Neuron (in vitro differentiated cells): ENCODE data around the gene BMP5.

Experiments
- H2AFZ ChIP-seq: one replicate; pipeline ENCODE4 v1.6.1; 2013; ENCODE audit warnings: low read depth, mild to moderate bottlenecking, inconsistent platforms, low read length, moderate library complexity
- H3K27me3 ChIP-seq: one replicate; pipeline ENCODE4 v1.6.1; 2013; ENCODE audit warnings: low read length; ENCODE audit not compliant: insufficient read depth
- H3K36me3 ChIP-seq: one replicate; pipeline ENCODE4 v1.6.1; 2013; ENCODE audit warnings: low read length; ENCODE audit not compliant: insufficient read depth
- H3K4me1 ChIP-seq: one replicate; pipeline ENCODE4 v1.6.1; 2013; ENCODE audit warnings: low read length; ENCODE audit not compliant: insufficient read depth
- H3K4me3 ChIP-seq: 2 replicates; pipeline ENCODE4 v1.5.1; 2013; ENCODE audit warnings: mild to moderate bottlenecking, low read length, moderate library complexity
- H3K9me3 ChIP-seq: one replicate; pipeline ENCODE4 v1.6.1; 2013; ENCODE audit warnings: low read length

The BMP5 gene

DNA sequence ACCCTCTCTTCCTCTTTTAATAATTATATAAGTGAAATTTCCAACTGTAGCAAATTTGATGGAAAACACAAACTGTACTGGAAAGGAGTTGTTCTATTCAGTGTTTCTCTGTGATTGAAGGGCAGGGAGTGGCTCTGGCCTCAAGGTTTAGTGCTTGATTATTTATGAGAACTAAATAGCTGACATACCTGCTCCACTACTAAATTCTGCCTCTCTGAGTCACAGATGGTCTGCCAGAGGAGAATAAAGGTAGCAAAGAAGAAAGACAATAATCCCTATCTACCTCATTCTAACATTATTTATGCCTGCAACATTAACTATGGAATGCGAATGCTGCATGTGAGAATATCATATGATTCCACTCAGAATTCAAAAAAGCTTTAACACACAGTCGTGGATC is 9.3 kb downstream of the BMP5 start:
- no peak overlapping the region for H2AFZ ChIP-seq
- peaks cover 3% of the 10 kb centered on the region for H3K9me3 ChIP-seq
- H3K4me3 ChIP-seq: no peak overlapping the region
- H3K36me3 ChIP-seq: no peaks in the 10 kb centered on the region
- peaks cover 21% of the 10 kb centered on the region for H3K4me1 ChIP-seq
- no peaks in the 10 kb centered on the region for H3K27me3 ChIP-seq

DNA sequence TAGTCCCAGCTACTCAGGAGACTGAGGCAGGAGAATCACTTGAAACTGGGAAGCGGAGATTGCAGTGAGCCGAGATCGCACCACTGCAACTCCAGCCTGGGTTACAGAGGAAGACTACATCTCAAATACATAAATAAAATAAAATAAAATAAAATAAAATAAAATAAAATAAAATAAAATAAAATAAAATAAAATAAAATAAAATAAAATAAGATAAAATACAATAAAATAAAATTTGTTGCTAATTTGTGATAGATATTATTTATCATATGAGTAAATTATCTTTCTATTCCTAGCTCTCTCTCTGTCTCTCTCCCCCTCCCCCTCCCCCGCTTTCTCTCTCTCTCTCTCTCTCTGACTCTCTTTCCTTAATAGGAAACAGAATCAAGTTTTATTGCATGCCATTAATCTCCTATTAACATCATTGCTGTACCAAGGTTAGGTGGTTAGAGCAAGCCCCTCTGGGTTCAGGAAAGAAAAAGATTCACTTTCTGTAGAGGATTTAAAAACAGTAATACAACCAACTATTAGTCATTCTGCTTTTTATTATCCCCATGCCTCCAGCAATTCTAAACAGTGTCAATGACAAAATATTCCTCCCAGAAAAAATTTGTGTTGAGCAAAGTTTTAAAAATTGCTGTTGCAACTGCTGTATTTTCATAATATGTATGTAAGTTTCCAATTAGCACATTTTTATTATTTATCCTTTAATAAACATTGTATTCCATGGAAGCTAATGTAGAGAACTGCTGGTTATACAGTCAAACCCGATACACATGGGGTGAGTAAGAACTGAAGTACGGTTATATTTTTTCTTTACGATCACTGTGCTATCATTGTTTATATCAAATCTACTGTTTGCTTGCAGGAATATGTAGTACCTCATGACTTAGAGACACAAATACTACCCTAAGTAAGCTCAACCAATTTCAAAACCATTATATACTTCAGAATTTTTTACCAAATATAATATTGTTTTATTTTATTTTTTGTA is 22.1 kb downstream of the BMP5 start:
- no peak overlapping the region for H3K4me3 ChIP-seq
- H3K9me3 ChIP-seq: no peaks in the 10 kb centered on the region
- no peak overlapping the region for H2AFZ ChIP-seq
- no peaks in the 10 kb centered on the region for H3K27me3 ChIP-seq
- H3K4me1 ChIP-seq: peaks cover 4% of the 10 kb centered on the region
- no peaks in the 10 kb centered on the region for H3K36me3 ChIP-seq

DNA sequence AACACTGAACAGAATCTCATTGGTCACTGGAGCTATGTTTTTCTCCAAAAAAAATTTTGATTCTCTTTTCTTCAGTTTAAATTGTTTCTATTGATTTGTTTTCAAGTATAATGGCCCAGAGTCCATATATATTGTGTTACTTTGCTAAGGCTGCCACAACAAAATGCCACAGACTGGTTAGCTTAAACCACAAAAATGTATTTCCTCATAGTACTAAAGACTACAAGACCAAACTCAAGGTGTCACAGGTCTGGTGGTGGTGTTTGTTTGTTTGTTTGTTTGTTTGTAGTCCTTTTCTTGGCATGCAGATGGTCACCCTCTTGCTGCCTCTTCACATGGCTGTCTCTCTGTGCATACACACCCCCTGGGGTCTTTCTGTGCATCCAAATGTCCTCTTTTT is 34.0 kb downstream of the BMP5 start:
- Histone ChIP-seq H3K9me3 (no peaks in the 10 kb centered on the region), H3K4me1 (no peaks in the 10 kb centered on the region), H3K36me3 (no peaks in the 10 kb centered on the region), H2AFZ (no peak overlapping the region), H3K4me3 (no peak overlapping the region), H3K27me3 (no peaks in the 10 kb centered on the region)

DNA sequence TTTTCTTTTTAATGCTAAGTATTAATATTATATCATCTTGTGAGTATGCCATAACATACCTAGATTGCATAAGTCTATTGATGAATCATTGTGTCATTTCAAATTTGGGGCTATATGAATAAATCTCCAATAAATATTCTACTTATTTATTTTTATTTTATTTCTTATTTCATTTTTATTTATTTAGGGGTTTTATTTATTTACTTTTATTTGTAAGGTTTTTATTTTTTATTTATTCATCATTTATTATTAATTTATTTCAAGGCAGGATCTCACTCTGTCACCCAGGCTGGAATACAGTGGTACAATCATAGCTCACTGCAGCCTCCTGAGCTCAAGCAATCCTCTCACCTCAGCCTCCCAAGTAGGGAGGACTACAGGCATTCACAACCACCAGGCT is 36.3 kb downstream of the BMP5 start:
- no peaks in the 10 kb centered on the region for H3K4me1 ChIP-seq
- no peak overlapping the region for H3K4me3 ChIP-seq
- H3K9me3 ChIP-seq: no peaks in the 10 kb centered on the region
- no peak overlapping the region for H2AFZ ChIP-seq
- H3K27me3 ChIP-seq: no peaks in the 10 kb centered on the region
- H3K36me3 ChIP-seq: no peaks in the 10 kb centered on the region

DNA sequence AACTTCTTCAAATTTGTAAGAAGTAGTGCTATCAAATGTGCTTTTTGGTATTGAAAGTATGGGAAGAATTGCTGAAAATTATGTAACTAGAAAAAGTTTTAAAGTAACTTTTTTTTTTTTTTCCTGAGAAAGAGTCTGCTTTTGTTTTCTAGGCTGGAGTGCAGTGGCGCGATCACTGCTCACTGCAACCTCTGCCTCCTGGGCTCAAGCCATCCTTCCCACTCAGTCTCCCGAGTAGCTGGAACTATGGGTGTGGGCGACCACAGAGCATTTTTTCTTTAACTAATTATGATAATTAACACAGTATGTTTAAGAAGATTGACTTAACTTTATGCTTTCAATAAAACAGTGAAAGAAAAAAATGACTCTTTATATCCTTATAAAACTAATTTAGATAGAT is 38.4 kb downstream of the BMP5 start:
- H2AFZ ChIP-seq: no peak overlapping the region
- H3K36me3 ChIP-seq: no peaks in the 10 kb centered on the region
- H3K9me3 ChIP-seq: no peaks in the 10 kb centered on the region
- H3K27me3 ChIP-seq: no peaks in the 10 kb centered on the region
- no peak overlapping the region for H3K4me3 ChIP-seq
- H3K4me1 ChIP-seq: peaks cover 4% of the 10 kb centered on the region

DNA sequence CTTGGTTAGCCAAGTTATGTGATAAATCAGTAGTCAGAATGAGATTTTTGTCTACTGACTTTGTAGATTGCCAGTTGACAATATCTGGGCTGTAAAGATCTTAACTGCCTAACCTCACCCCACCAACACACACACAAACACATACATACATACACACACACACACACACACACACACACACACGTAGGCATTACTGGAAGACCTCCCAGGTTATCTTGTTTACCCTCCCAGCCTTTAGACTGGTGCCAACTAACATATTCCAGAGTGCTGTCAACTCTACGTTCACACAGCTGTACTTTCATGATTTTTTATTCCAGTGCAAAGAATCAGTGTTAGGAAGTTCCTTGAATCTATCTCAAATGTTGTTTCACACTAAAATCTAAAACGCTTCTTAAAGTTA is 38.9 kb downstream of the BMP5 start:
- H3K4me1 ChIP-seq: peaks cover 4% of the 10 kb centered on the region
- no peak overlapping the region for H2AFZ ChIP-seq
- H3K27me3 ChIP-seq: no peaks in the 10 kb centered on the region
- no peak overlapping the region for H3K4me3 ChIP-seq
- no peaks in the 10 kb centered on the region for H3K9me3 ChIP-seq
- no peaks in the 10 kb centered on the region for H3K36me3 ChIP-seq

DNA sequence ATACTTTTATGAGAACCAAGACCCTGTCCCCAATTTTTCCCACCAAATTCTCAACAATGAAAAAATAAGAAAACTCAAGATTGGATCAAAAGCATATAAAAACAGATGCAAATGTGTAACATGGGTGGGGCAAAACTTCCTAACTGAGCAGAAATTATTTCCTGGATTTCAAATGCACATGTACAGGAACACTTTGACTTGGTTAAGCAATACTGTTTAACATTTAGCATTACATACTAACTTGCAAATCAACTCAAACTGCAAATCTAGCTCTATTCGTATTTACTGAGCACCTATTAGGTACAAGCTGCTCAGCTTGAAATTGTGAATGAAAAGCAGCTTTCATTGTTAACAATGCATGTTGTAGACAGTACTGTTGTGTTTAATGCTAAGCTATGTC is 40.2 kb downstream of the BMP5 start:
- Histone ChIP-seq H2AFZ (no peak overlapping the region), H3K27me3 (no peaks in the 10 kb centered on the region)

DNA sequence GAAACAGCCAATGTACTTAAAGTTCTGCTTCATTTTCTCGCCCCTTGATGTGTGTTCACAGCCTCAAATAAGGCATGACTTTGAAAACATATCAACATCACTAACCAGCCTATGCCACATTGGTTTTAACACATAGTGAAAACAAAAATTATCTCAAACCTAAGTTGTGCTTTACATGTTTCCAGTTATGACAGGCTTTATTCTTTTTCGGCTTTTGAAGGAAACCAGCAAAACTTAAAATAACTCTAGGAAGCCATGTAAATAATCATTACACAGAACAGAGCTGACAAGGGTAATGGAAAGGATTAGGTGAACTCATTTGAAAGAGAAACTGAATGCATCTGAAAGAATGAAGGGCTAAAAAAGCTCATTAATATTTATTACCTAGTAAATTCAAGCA is 42.1 kb downstream of the BMP5 start:
- Histone ChIP-seq H3K27me3 (no peaks in the 10 kb centered on the region), H3K9me3 (no peaks in the 10 kb centered on the region), H3K4me1 (peaks cover 9% of the 10 kb centered on the region), H3K4me3 (no peak overlapping the region), H3K36me3 (no peaks in the 10 kb centered on the region), H2AFZ (no peak overlapping the region)

More for the DNA sequence above, 40.2 kb downstream of the BMP5 start:
- Histone ChIP-seq H3K9me3 (no peaks in the 10 kb centered on the region), H3K4me3 (no peak overlapping the region), H3K36me3 (no peaks in the 10 kb centered on the region), H3K4me1 (peaks cover 4% of the 10 kb centered on the region)

DNA sequence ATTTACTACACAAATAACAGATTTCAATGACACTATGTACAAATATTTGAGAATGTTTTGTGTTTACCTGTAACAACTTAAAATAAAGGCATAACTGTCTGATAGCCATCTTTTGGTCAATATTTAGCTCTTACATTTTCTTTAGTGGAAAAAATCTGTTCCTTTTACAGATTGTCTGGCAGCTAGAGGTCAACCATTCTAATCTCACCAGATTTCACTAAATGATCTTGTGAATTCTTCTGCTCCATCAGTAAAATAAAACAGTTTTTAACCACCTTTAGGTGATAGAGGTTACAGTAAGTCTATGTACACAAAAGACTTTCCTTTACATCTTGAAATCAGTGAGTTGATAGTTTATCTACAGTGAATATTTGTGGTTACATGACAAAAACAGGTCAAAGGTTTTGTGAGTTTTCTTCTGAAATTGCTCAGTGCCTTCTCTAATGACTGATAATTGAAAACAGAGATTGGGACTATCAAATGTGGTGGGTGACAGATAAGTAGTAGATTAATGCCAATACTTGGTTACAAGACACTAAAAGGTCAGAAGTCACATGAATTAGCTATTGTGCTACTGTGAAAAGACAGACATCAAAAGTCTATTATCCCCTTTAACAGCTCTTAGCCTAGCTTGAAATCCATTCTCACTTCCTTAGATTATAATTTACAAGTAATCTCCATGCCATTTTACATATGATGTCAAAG is 47.4 kb downstream of the BMP5 start:
- Histone ChIP-seq H3K4me1 (peaks cover 51% of the 10 kb centered on the region), H3K36me3 (no peaks in the 10 kb centered on the region), H3K4me3 (no peak overlapping the region), H2AFZ (no peak overlapping the region), H3K9me3 (no peaks in the 10 kb centered on the region), H3K27me3 (no peaks in the 10 kb centered on the region)

DNA sequence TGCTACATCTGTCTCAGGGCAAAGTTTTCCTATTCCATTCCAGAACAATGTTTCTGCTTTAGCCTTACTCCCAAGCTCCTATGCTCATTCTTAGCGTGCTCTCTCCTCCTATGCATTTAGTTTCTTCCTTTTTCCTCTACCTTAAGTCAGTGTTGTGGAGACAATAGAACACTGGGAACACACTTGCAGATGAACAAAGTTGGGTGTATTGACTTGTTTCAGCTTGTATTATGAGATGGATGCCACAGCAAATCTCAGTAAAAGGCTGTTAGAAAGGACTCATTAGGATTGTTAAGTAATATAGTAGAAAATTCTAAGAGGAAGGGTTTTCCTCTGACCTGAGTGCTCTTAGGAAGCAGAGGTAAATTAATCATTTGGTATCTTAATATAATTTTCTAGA is 48.4 kb downstream of the BMP5 start:
- Histone ChIP-seq H3K36me3 (no peaks in the 10 kb centered on the region), H2AFZ (no peak overlapping the region), H3K4me3 (no peak overlapping the region), H3K27me3 (no peaks in the 10 kb centered on the region), H3K9me3 (no peaks in the 10 kb centered on the region), H3K4me1 (peaks cover 53% of the 10 kb centered on the region)

DNA sequence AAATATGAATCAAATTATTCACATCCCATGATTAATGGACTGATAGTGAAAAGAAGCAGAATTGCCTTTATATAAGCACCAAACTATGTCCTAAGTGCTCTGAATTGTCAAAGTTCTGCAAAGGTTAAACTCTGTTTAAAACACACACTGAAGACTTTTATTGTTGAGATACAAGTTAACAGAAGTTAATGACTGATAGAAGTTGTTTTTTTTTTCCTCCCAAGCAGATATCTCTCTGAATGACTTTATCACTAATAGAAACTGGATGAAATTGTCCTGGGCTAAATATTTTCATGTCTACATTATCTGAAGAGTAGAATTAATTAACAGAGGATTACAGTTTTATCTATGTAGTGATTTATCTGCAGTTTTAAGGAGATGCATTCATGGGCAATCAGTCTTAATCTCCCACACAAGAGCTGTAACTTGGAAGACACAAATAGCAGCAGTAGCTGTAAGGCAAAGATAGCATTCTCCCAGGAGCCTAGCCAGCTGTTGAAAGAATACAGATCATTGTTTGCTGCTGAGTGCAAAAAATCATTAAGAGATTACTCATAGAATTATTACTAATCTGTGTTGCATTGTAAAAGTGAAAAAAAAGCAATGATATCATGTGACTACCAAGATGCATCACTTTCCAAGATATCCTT is 49.9 kb downstream of the BMP5 start:
- no peaks in the 10 kb centered on the region for H3K36me3 ChIP-seq
- peaks cover 53% of the 10 kb centered on the region for H3K4me1 ChIP-seq
- no peak overlapping the region for H3K4me3 ChIP-seq

DNA sequence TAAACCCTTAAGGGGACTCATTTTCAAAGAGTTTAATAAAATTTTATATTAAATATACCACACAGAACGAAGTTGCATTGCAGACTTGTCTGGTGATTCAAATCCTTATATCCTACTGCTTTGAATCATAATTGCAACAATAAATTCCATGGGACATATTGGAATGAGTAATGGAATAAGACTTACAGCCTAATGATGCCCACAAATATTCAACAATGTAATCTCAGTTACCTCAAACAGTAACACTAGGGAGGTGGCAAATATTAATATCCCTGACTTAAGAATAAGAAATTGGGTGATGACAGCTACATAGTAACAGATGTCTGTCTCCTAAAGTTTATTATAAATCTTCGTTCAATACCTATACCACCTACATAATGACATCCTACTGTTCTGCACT is 52.6 kb downstream of the BMP5 start:
- Histone ChIP-seq H3K4me3 (no peak overlapping the region), H2AFZ (no peak overlapping the region)

More for the DNA sequence above, 49.9 kb downstream of the BMP5 start:
- no peaks in the 10 kb centered on the region for H3K9me3 ChIP-seq
- peak overlapping the region; percentile 23 for H2AFZ ChIP-seq
- no peaks in the 10 kb centered on the region for H3K27me3 ChIP-seq

DNA sequence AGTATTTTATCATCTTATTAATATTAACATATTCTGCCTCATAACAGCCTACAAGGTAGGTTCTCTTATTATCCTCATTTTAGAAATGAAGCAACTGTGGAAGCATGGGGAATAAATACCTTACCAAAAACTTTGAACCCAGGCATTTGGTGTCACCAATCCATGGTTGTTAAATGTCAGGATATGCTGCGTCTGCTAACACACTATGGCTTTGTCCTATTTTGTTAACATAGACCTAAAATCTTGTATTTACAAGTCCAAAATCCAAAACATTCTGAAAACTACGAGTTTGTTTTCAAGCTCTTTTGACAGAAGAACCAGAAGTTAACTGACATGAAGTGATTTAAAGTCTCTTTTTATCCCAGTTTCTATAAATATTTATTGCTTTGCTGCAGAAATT is 53.4 kb downstream of the BMP5 start:
- H3K27me3 ChIP-seq: no peaks in the 10 kb centered on the region
- no peak overlapping the region for H3K4me3 ChIP-seq
- peaks cover 37% of the 10 kb centered on the region for H3K4me1 ChIP-seq
- H2AFZ ChIP-seq: no peak overlapping the region
- peaks cover 2% of the 10 kb centered on the region for H3K9me3 ChIP-seq
- H3K36me3 ChIP-seq: peaks cover 6% of the 10 kb centered on the region

More for the DNA sequence above, 52.6 kb downstream of the BMP5 start:
- H3K4me1 ChIP-seq: peaks cover 44% of the 10 kb centered on the region
- no peaks in the 10 kb centered on the region for H3K27me3 ChIP-seq
- peaks cover 4% of the 10 kb centered on the region for H3K36me3 ChIP-seq
- H3K9me3 ChIP-seq: peaks cover 1% of the 10 kb centered on the region
